GM12878 (cell line): Measurements from ENCODE around the gene HSPBP1. TPM values are rescaled to one million over a fixed set of nuclear protein-coding genes. Genes with fewer than 3 reads are reported as not detected.
A peak's percentile ranks its signal among the peaks of the same experiment; 100 is the strongest.

Experiments used
- BACH1 ChIP-seq: fragments of 450-650 bp; IDR thresholded peaks from 2 replicates; pipeline ENCODE4 v1.6.1; 2017; ENCODE audit warnings: mild to moderate bottlenecking, borderline replicate concordance
- CUX1 ChIP-seq: IDR thresholded peaks from 2 replicates; pipeline ENCODE4 v1.6.1; 2012; ENCODE audit warnings: improper control_type of control experiment, low read depth, low read length; ENCODE audit not compliant: insufficient replicate concordance
- EP300 ChIP-seq, 2 experiments: fragments of 150-350 bp in 1 of 2; IDR thresholded peaks; 2 replicates each; pipeline ENCODE4 v1.6.1; 2011 to 2012; ENCODE audit warnings: low read depth in 2 of 2, low read length in 2 of 2, borderline replicate concordance in 1 of 2, improper control_type of control experiment in 1 of 2, inconsistent platforms in 1 of 2; ENCODE audit not compliant: control insufficient read depth in 1 of 2
- FOXM1 ChIP-seq: IDR thresholded peaks from 2 replicates; pipeline ENCODE4 v1.6.1; 2012; ENCODE audit warnings: low read depth, mild to moderate bottlenecking, inconsistent platforms, low read length, moderate library complexity
- JUND ChIP-seq: IDR thresholded peaks from 2 replicates; pipeline ENCODE4 v1.6.1; 2012; ENCODE audit warnings: low read depth, mild to moderate bottlenecking, low read length, improper control_type of control experiment, moderate library complexity
- KLF5 ChIP-seq: fragments of 450-650 bp; IDR thresholded peaks from 2 replicates; pipeline ENCODE4 v1.6.1; 2014; ENCODE audit warnings: mild to moderate bottlenecking; ENCODE audit not compliant: partially characterized antibody
- MEF2A ChIP-seq: IDR thresholded peaks from 2 replicates; pipeline ENCODE4 v1.6.1; 2011; ENCODE audit warnings: low read depth, mild to moderate bottlenecking, low read length, moderate library complexity; ENCODE audit not compliant: insufficient read depth
- MYC ChIP-seq: IDR thresholded peaks from 2 replicates; pipeline ENCODE4 v1.6.1; 2011; ENCODE audit warnings: mild to moderate bottlenecking, low read length, moderate library complexity, inconsistent platforms; ENCODE audit not compliant: insufficient read depth, insufficient replicate concordance, insufficient read length, severe bottlenecking
- NFIC ChIP-seq: IDR thresholded peaks from 2 replicates; pipeline ENCODE4 v1.6.1; 2012; ENCODE audit warnings: low read depth, mild to moderate bottlenecking, inconsistent platforms, low read length, moderate library complexity
- NFYB ChIP-seq: IDR thresholded peaks from 2 replicates; pipeline ENCODE4 v1.6.1; 2011; ENCODE audit warnings: low read depth, mild to moderate bottlenecking, low read length, improper control_type of control experiment, moderate library complexity; ENCODE audit not compliant: insufficient read depth
- NR2C1 ChIP-seq: fragments of 450-650 bp; IDR thresholded peaks from 2 replicates; pipeline ENCODE4 v1.6.1; 2017; ENCODE audit warnings: antibody characterized with exemption, mild to moderate bottlenecking, moderate library complexity
- POLR2A ChIP-seq: IDR thresholded peaks from 2 replicates; pipeline ENCODE4 v1.6.1; 2011; ENCODE audit warnings: low read depth, mild to moderate bottlenecking, low read length
- RCOR1 ChIP-seq: conservative IDR thresholded peaks from 2 replicates; pipeline ENCODE4 v1.6.1; 2012; ENCODE audit warnings: low read depth, low read length, improper control_type of control experiment
- RUNX3 ChIP-seq: IDR thresholded peaks from 2 replicates; pipeline ENCODE4 v1.6.1; 2012; ENCODE audit warnings: low read length, inconsistent platforms
- SIX5 ChIP-seq: IDR thresholded peaks from 2 replicates; pipeline ENCODE4 v1.6.1; 2011; ENCODE audit warnings: mild to moderate bottlenecking, low read depth, low read length, moderate library complexity; ENCODE audit not compliant: severe bottlenecking
- SMAD5 ChIP-seq: IDR thresholded peaks from 2 replicates; pipeline ENCODE4 v1.6.1; 2016; ENCODE audit warnings: antibody characterized with exemption, low read depth
- SPI1 ChIP-seq: IDR thresholded peaks from 2 replicates; pipeline ENCODE4 v1.6.1; 2011; ENCODE audit warnings: low read depth, mild to moderate bottlenecking, low read length, moderate library complexity, borderline replicate concordance; ENCODE audit not compliant: insufficient read depth
- TARDBP ChIP-seq: IDR thresholded peaks from 2 replicates; pipeline ENCODE4 v1.6.1; 2016; ENCODE audit warnings: borderline replicate concordance
- TCF3 ChIP-seq: IDR thresholded peaks from 2 replicates; pipeline ENCODE4 v1.6.1; 2012; ENCODE audit warnings: low read depth, mild to moderate bottlenecking, low read length, borderline replicate concordance; ENCODE audit not compliant: insufficient read depth
- ZNF592 ChIP-seq: fragments of 450-650 bp; IDR thresholded peaks from 2 replicates; pipeline ENCODE4 v1.6.1; 2017; ENCODE audit warnings: mild to moderate bottlenecking, moderate library complexity
- polyA plus RNA-seq, 11 experiments: library from polyadenylated mRNA; depleted of rRNA in 4 of 11; unstranded in 6 of 11; stranded (reverse) in 5 of 11; fragments of >200 nt; fragmentation: Nextera tagmentation in 4 of 11; fragmentation: Illumina TruSeq in 1 of 11; extraction: Ambion mirVana in 4 of 11; extraction: Trizol in 1 of 11; gene quantifications; 1 replicate in 1 of 11; 2 replicates in 10 of 11; pipeline versions ENCODE4 v1.2.1 to v1.2.3, GENCODE V29; 2011 to 2016; ENCODE audit warnings: inconsistent platforms in 2 of 11, missing spikeins in 2 of 11, low read depth in 1 of 11
- total RNA-seq, 4 experiments: library from RNA; depleted of rRNA in 3 of 4; stranded (reverse); fragments of >200 nt in 3 of 4; fragmentation: Illumina TruSeq in 1 of 4; extraction: Trizol in 1 of 4; gene quantifications; 2 replicates each; pipeline versions ENCODE4 v1.2.1 to v1.2.3, GENCODE V29; 2013 to 2021

Gene HSPBP1
- total and polyA plus RNA-seq, 10 of the 15 experiments (the other 5 are each of a cell fraction or from before 2014, with no cell fraction given): 0.18 to 83.3 (median 23.0) TPM

GRCh38 chr19:55279770-55280643 lies at the start of gene HSPBP1 (continued):
- TF ChIP-seq ZNF592 (no peak), SIX5 (peak; percentile 55), RCOR1 (no peak), NR2C1 (peak; percentile 94), MEF2A (no peak), KLF5 (peak; percentile 43), SPI1 (no peak), FOXM1 (no peak), MYC (peak; percentile 29), RUNX3 (peak; percentile 70; the same call in 1 of the 2 replicates), CUX1 (no peak), NFYB (0 out of 2 replicates have a peak, but pooled peaks have one; percentile 11), TARDBP (peak; percentile 43; the same call in 1 of the 2 replicates), TCF3 (peak; percentile 31; the same call in 1 of the 2 replicates), NFIC (no peak), POLR2A (peak; percentile 84), BACH1 (no peak; the same call in 1 of the 2 replicates), EP300 (IDR thresholded peaks at IDR 0.05; ENCODE audit: borderline replicate concordance in 1 of 2, control insufficient read depth in 1 of 2, low read depth in 2 of 2, low read length in 2 of 2) (no peak), JUND (no peak), SMAD5 (no peak)
